ENCODE measurements around the gene MAN2B1.
"Not testable (repeated sequence)": the region's sequence is repeated elsewhere in the genome, so short reads cannot be mapped to it uniquely, and the experiment has no call there.

The MAN2B1 gene

GRCh38 chr19:12656899-12657571 lies 9.5 kb downstream of the MAN2B1 start:
- DNase-seq: no peak

- DNase-seq: no peak
Observed at GRCh38 chr19:12655546-12655945, 11.0 kb downstream of the MAN2B1 start.

- no peak for DNase-seq
Observed at GRCh38 chr19:12652219-12652618, 14.3 kb downstream of the MAN2B1 start.

- DNase-seq: no peak
Observed at GRCh38 chr19:12649941-12650340, 16.6 kb downstream of the MAN2B1 start.

- no peak for DNase-seq
Observed at GRCh38 chr19:12648088-12648487, 18.5 kb downstream of the MAN2B1 start.

GRCh38 chr19:12647490-12648071 lies 19.0 kb downstream of the MAN2B1 start:
- no peak for DNase-seq

GRCh38 chr19:12647047-12647446 lies 19.5 kb downstream of the MAN2B1 start:
- no peak for DNase-seq

GRCh38 chr19:12646551-12646950 lies 20.0 kb downstream of the MAN2B1 start:
- DNase-seq: no peak

- DNase-seq: not testable (repeated sequence)
Observed at GRCh38 chr19:12643716-12644115, 22.8 kb downstream of the MAN2B1 start.

- no peak for DNase-seq
Observed at GRCh38 chr19:12642506-12642905, 24.0 kb downstream of the MAN2B1 start.

GRCh38 chr19:12641456-12641855 lies 25.1 kb downstream of the MAN2B1 start:
- DNase-seq: no peak

- peak; percentile 91 for DNase-seq
Observed at GRCh38 chr19:12639901-12640613, 26.5 kb downstream of the MAN2B1 start.

GRCh38 chr19:12638611-12639182 lies 27.8 kb downstream of the MAN2B1 start:
- no peak for DNase-seq

- DNase-seq: no peak
Observed at GRCh38 chr19:12636631-12637030, 29.9 kb downstream of the MAN2B1 start.

GRCh38 chr19:12629215-12629614 lies 37.3 kb downstream of the MAN2B1 start:
- no peak for DNase-seq

- no peak for DNase-seq
Observed at GRCh38 chr19:12628040-12629022, 38.2 kb downstream of the MAN2B1 start.

GRCh38 chr19:12626958-12627357 lies 39.6 kb downstream of the MAN2B1 start:
- no peak for DNase-seq

GRCh38 chr19:12623361-12624031 lies 43.0 kb downstream of the MAN2B1 start:
- DNase-seq: no peak

- not testable (repeated sequence) for DNase-seq
Observed at GRCh38 chr19:12621253-12622024, 45.1 kb downstream of the MAN2B1 start.

- no peak for DNase-seq
Observed at GRCh38 chr19:12617646-12618045, 48.9 kb downstream of the MAN2B1 start.

GRCh38 chr19:12611361-12611699 lies 55.2 kb downstream of the MAN2B1 start:
- peak; percentile 73 for DNase-seq
